ENCODE measurements around the gene TNN. TPM values are rescaled to one million over a fixed set of nuclear protein-coding genes. Genes with fewer than 3 reads are reported as not detected.

TNN gene
- total and polyA plus RNA-seq, 2 experiments from 2014 or later: 0.18 to 0.31 TPM

GRCh38 chr1:175155936-175156335 is 88.3 kb downstream of the TNN start:
- Mint-ChIP-seq H3K4me1 (peaks cover 23% of the 10 kb centered on the region), H3K27ac (no peak overlapping the region), H3K36me3 (ENCODE audit: low read depth) (no peaks in the 10 kb centered on the region), H3K4me3 (no peak overlapping the region), H3K9me3 (no peaks in the 10 kb centered on the region), H3K27me3 (ENCODE audit: insufficient read depth, low read depth, poor library complexity) (peaks cover 5% of the 10 kb centered on the region)
- peaks cover 8% of the 10 kb centered on the region; the same call in 1 of the 2 replicates for H3K4me1 ChIP-seq (ENCODE audit: insufficient read depth)
- H3K4me3 ChIP-seq: no peak overlapping the region
- H2AFZ ChIP-seq: no peak overlapping the region
- no peaks in the 10 kb centered on the region for H3K79me2 ChIP-seq (replicated peaks; ENCODE audit: insufficient read depth)
- H3K9me2 ChIP-seq (ENCODE audit: insufficient read depth): 0 out of 2 replicates have a peak, but pooled peaks cover 3% of the 10 kb centered on the region
- ATAC-seq (no peak), DNase-seq (ENCODE audit: low spot score) (no peak)
- H3K27me3 ChIP-seq (ENCODE audit: insufficient read depth): peaks cover 7% of the 10 kb centered on the region; the same call in 1 of the 2 replicates
- H3F3A ChIP-seq (replicated peaks; ENCODE audit: low read depth): no peaks in the 10 kb centered on the region
- TF ChIP-seq POLR2AphosphoS5 (IDR thresholded peaks at IDR 0.05; ENCODE audit: low read depth): no peak
- no peak for TF ChIP-seq STAT1 (IDR thresholded peaks at IDR 0.05; ENCODE audit: unreplicated experiment)
- no peak for TF ChIP-seq ZNF114 (CRISPR knock-in tag; IDR thresholded peaks at IDR 0.05)
- TF ChIP-seq ETS1 (IDR thresholded peaks at IDR 0.05): no peak
- TF ChIP-seq EZH2 (IDR thresholded peaks at IDR 0.05; ENCODE audit: low read depth, unreplicated experiment): no peak
- no peak for TF ChIP-seq EZH2phosphoT487 (IDR thresholded peaks at IDR 0.05; ENCODE audit: unreplicated experiment)
- TF ChIP-seq ZNF462 (CRISPR knock-in tag; IDR thresholded peaks at IDR 0.05): no peak
- TF ChIP-seq REST (IDR thresholded peaks at IDR 0.05; ENCODE audit: unreplicated experiment): no peak
- no peak for TF ChIP-seq CREB1 (CRISPR knock-in tag; IDR thresholded peaks at IDR 0.05; ENCODE audit: low read depth)
- no peak for TF ChIP-seq NANOG (IDR thresholded peaks at IDR 0.05; ENCODE audit: borderline replicate concordance)
- no peak for TF ChIP-seq CTCF (conservative IDR thresholded peaks at IDR 0.05; ENCODE audit: low read depth in 2 of 2)
- TF ChIP-seq JUNB (IDR thresholded peaks at IDR 0.05; ENCODE audit: unreplicated experiment): no peak
- no peak for TF ChIP-seq ZNF331 (CRISPR knock-in tag; IDR thresholded peaks at IDR 0.05; ENCODE audit: low read depth)
- H4K20me1 ChIP-seq (replicated peaks; ENCODE audit: insufficient read depth): no peaks in the 10 kb centered on the region
- H3K4me2 ChIP-seq: no peak overlapping the region
- H3K27ac ChIP-seq (ENCODE audit: low read depth): no peak overlapping the region
- no peaks in the 10 kb centered on the region for H3K36me3 ChIP-seq (ENCODE audit: insufficient read depth)

Measured in GM23338 (cell line).